ENCODE results near the gene TENT5C.

Gene TENT5C

GRCh38 chr1:117657949-117658660 lies 52.3 kb downstream of the TENT5C start:
- DNase-seq (ENCODE audit: low read depth): no peak

GRCh38 chr1:117658676-117659075 lies 52.8 kb downstream of the TENT5C start:
- no peak for DNase-seq (ENCODE audit: low read depth)

- no peak for DNase-seq (ENCODE audit: low read depth)
Measured at GRCh38 chr1:117659550-117660270, 53.9 kb downstream of the TENT5C start.

- DNase-seq (ENCODE audit: low read depth): no peak
Measured at GRCh38 chr1:117660271-117660965, 54.6 kb downstream of the TENT5C start.

GRCh38 chr1:117661027-117661426 lies 55.2 kb downstream of the TENT5C start:
- no peak for DNase-seq (ENCODE audit: low read depth)

GRCh38 chr1:117662667-117663066 lies 56.8 kb downstream of the TENT5C start:
- DNase-seq (ENCODE audit: low read depth): no peak

- no peak for DNase-seq (ENCODE audit: low read depth)
Measured at GRCh38 chr1:117663156-117663902, 57.5 kb downstream of the TENT5C start.

- DNase-seq (ENCODE audit: low read depth): no peak
Measured at GRCh38 chr1:117664314-117664713, 58.5 kb downstream of the TENT5C start.

GRCh38 chr1:117665556-117666270 lies 59.9 kb downstream of the TENT5C start:
- DNase-seq (ENCODE audit: low read depth): no peak

- no peak for DNase-seq (ENCODE audit: low read depth)
Measured at GRCh38 chr1:117669572-117669971, 63.7 kb downstream of the TENT5C start.

- no peak for DNase-seq (ENCODE audit: low read depth)
Measured at GRCh38 chr1:117670976-117671780, 65.3 kb downstream of the TENT5C start.

- no peak for DNase-seq (ENCODE audit: low read depth)
Measured at GRCh38 chr1:117671781-117672501, 66.1 kb downstream of the TENT5C start.

- no peak for DNase-seq (ENCODE audit: low read depth)
Measured at GRCh38 chr1:117672756-117673155, 66.9 kb downstream of the TENT5C start.

- DNase-seq (ENCODE audit: low read depth): peak; percentile 83
Measured at GRCh38 chr1:117673405-117673804, 67.6 kb downstream of the TENT5C start.

GRCh38 chr1:117674521-117675400 lies 68.9 kb downstream of the TENT5C start:
- peak; percentile 36 for DNase-seq (ENCODE audit: low read depth)

GRCh38 chr1:117675907-117676430 lies 70.1 kb downstream of the TENT5C start:
- DNase-seq (ENCODE audit: low read depth): no peak

GRCh38 chr1:117676615-117677130 lies 70.8 kb downstream of the TENT5C start:
- DNase-seq (ENCODE audit: low read depth): no peak
